Liver (tissue), 9 donors: ENCODE measurements around the gene ANKMY2. TPM values are rescaled to one million over a fixed set of nuclear protein-coding genes. Genes with fewer than 3 reads are reported as not detected.

Experiments used
- DNase-seq: peaks from one replicate; pipeline ENCODE4 v3.0.0-alpha.2; 2017; ENCODE audit warnings: low spot score
- H3K27ac ChIP-seq, 2 donors: one replicate each; pipeline ENCODE4 v1.7.0; 2013; ENCODE audit warnings: inconsistent platforms in 2 of 2, low read length in 2 of 2, control low read depth in 1 of 2, low read depth in 1 of 2, mild to moderate bottlenecking in 1 of 2
- H3K27me3 ChIP-seq, 4 donors: one replicate each; pipeline versions ENCODE4 v1.6.1 to v1.7.0; 2013; ENCODE audit warnings: low read length in 3 of 4, inconsistent platforms in 1 of 4, mild to moderate bottlenecking in 1 of 4, moderate library complexity in 1 of 4; ENCODE audit not compliant: control insufficient read depth in 4 of 4, insufficient read depth in 4 of 4
- H3K36me3 ChIP-seq, 4 donors: one replicate each; pipeline versions ENCODE4 v1.6.1 to v1.7.0; 2013; ENCODE audit warnings: low read length in 3 of 4, mild to moderate bottlenecking in 3 of 4, low read depth in 1 of 4, moderate library complexity in 1 of 4; ENCODE audit not compliant: control insufficient read depth in 4 of 4, insufficient read depth in 3 of 4
- H3K4me1 ChIP-seq, 4 donors: one replicate each; pipeline versions ENCODE4 v1.6.1 to v1.7.0; 2013; ENCODE audit warnings: low read length in 3 of 4, mild to moderate bottlenecking in 3 of 4, moderate library complexity in 1 of 4; ENCODE audit not compliant: control insufficient read depth in 4 of 4, insufficient read depth in 4 of 4
- H3K4me3 ChIP-seq, 3 donors: one replicate each; pipeline versions ENCODE4 v1.6.1 to v1.7.0; 2013; ENCODE audit warnings: low read length in 3 of 3, control low read depth in 1 of 3, low read depth in 1 of 3, mild to moderate bottlenecking in 1 of 3
- H3K9ac ChIP-seq, 2 donors: one replicate each; pipeline ENCODE4 v1.7.0; 2013; ENCODE audit warnings: low read length in 2 of 2, mild to moderate bottlenecking in 2 of 2, moderate library complexity in 2 of 2, control low read depth in 1 of 2, low read depth in 1 of 2
- H3K9me3 ChIP-seq, 4 donors: one replicate each; pipeline versions ENCODE4 v1.6.1 to v1.7.0; 2013; ENCODE audit warnings: low read length in 3 of 4; ENCODE audit not compliant: control insufficient read depth in 4 of 4
- ATF3 ChIP-seq: IDR thresholded peaks from 2 replicates; pipeline ENCODE4 v1.6.1; 2016; ENCODE audit warnings: antibody characterized with exemption
- CTCF ChIP-seq: fragments of 150-350 bp; IDR thresholded peaks from 2 replicates; pipeline ENCODE4 v1.5.1; 2017; ENCODE audit warnings: improper control_type of control experiment, low read depth, low read length; ENCODE audit not compliant: missing input control
- EGR1 ChIP-seq, 2 donors: IDR thresholded peaks; 2 replicates each; pipeline ENCODE4 v1.6.1; 2016 to 2018; ENCODE audit warnings: antibody characterized with exemption in 2 of 2, low read depth in 2 of 2
- FOXA1 ChIP-seq: IDR thresholded peaks from 2 replicates; pipeline ENCODE4 v1.6.1; 2016; ENCODE audit warnings: antibody characterized with exemption
- FOXA2 ChIP-seq: IDR thresholded peaks from 2 replicates; pipeline ENCODE4 v1.6.1; 2016; ENCODE audit warnings: antibody characterized with exemption
- GABPA ChIP-seq, 2 donors: IDR thresholded peaks in 1 of 2; conservative IDR thresholded peaks in 1 of 2; 2 replicates each; pipeline ENCODE4 v1.6.1; 2016; ENCODE audit warnings: antibody characterized with exemption in 2 of 2, mild to moderate bottlenecking in 1 of 2, moderate library complexity in 1 of 2
- HNF4A ChIP-seq, 2 donors: conservative IDR thresholded peaks; 2 replicates each; pipeline ENCODE4 v1.6.1; 2016; ENCODE audit warnings: antibody characterized with exemption in 2 of 2, mild to moderate bottlenecking in 2 of 2
- HNF4G ChIP-seq: IDR thresholded peaks from 2 replicates; pipeline ENCODE4 v1.6.1; 2016; ENCODE audit warnings: antibody characterized with exemption
- JUND ChIP-seq, 2 donors: IDR thresholded peaks; 2 replicates each; pipeline ENCODE4 v1.6.1; 2016; ENCODE audit warnings: antibody characterized with exemption in 2 of 2
- MAX ChIP-seq: IDR thresholded peaks from 2 replicates; pipeline ENCODE4 v1.6.1; 2016; ENCODE audit warnings: antibody characterized with exemption
- NR2F2 ChIP-seq: IDR thresholded peaks from 2 replicates; pipeline ENCODE4 v1.6.1; 2016; ENCODE audit warnings: antibody characterized with exemption
- RAD21 ChIP-seq, 2 donors: IDR thresholded peaks; 2 replicates each; pipeline ENCODE4 v1.6.1; 2016; ENCODE audit warnings: antibody characterized with exemption in 2 of 2, mild to moderate bottlenecking in 2 of 2
- REST ChIP-seq: IDR thresholded peaks from 2 replicates; pipeline ENCODE4 v1.6.1; 2016; ENCODE audit warnings: antibody characterized with exemption, mild to moderate bottlenecking
- RXRA ChIP-seq, 2 donors: IDR thresholded peaks; 2 replicates each; pipeline ENCODE4 v1.6.1; 2017 to 2018; ENCODE audit warnings: antibody characterized with exemption in 2 of 2, mild to moderate bottlenecking in 1 of 2
- SP1 ChIP-seq: IDR thresholded peaks from 2 replicates; pipeline ENCODE4 v1.6.1; 2018; ENCODE audit warnings: antibody characterized with exemption, mild to moderate bottlenecking
- TAF1 ChIP-seq: conservative IDR thresholded peaks from 2 replicates; pipeline ENCODE4 v1.6.1; 2016; ENCODE audit warnings: antibody characterized with exemption, mild to moderate bottlenecking
- YY1 ChIP-seq: IDR thresholded peaks from 2 replicates; pipeline ENCODE4 v1.6.1; 2016; ENCODE audit warnings: antibody characterized with exemption, mild to moderate bottlenecking
- WGBS: extraction: QIAGEN DNeasy Blood & Tissue Kit; methylation state at CpG from one replicate; pipeline ENCODE4 v1.1.7; 2013; 5-methylcytosine and 5-hydroxymethylcytosine counted together
- polyA plus RNA-seq, 2 donors: library from polyadenylated mRNA; stranded (reverse) in 1 of 2; unstranded in 1 of 2; fragments of 200-250 nt in 1 of 2; fragments of >200 nt in 1 of 2; fragmentation: Nextera tagmentation in 1 of 2; extraction: Ambion mirVana in 1 of 2; gene quantifications; one replicate each; pipeline versions ENCODE4 v1.2.1 to v1.2.3, GENCODE V29; 2013 to 2015
- total RNA-seq, 2 donors: library from RNA; depleted of rRNA; stranded (reverse); fragments of >200 nt; gene quantifications; one replicate each; pipeline ENCODE4 v1.2.3, GENCODE V29; 2014
- donor health status: healthy.
- donor health status: healthy.
- donor health status: healthy.
- donor health status: healthy.
- donor health status: healthy.

The ANKMY2 gene
- total and polyA plus RNA-seq, 4 donors, result 2.7 to 11.4 (median 5.4) TPM

GRCh38 chr7:16669581-16669980, 24.0 kb upstream of the ANKMY2 start:
- TF ChIP-seq HNF4G (no peak), EGR1 (IDR thresholded peaks at IDR 0.05; ENCODE audit: low read depth in 2 of 2) (no peak), NR2F2 (no peak), ATF3 (no peak), CTCF (no peak), MAX (no peak), GABPA (IDR thresholded peaks at IDR 0.05 in 1 of 2, conservative IDR thresholded peaks at IDR 0.05 in 1 of 2) (no peak), SP1 (no peak), YY1 (no peak), FOXA2 (no peak)
- no peak for DNase-seq
- no peak overlapping the region for H3K27ac ChIP-seq
- 97% methylated on average over 2 of the region's 2 CpGs for WGBS
- H3K36me3 ChIP-seq, result peaks cover 0 to 1% (median 0%) of the 10 kb centered on the region in 4 donors
- no peak overlapping the region for H3K4me3 ChIP-seq
- H3K27me3 ChIP-seq, result no peaks in the 10 kb centered on the region
- H3K4me1 ChIP-seq, result no peaks in the 10 kb centered on the region
- no peak overlapping the region for H3K9ac ChIP-seq
- no peaks in the 10 kb centered on the region for H3K9me3 ChIP-seq

GRCh38 chr7:16668978-16669377, 23.4 kb upstream of the ANKMY2 start:
- WGBS, result 98% methylated on average over 5 of the region's 5 CpGs
- Histone ChIP-seq H3K27me3 (no peaks in the 10 kb centered on the region), H3K36me3 (no peaks in the 10 kb centered on the region), H3K4me3 (no peak overlapping the region), H3K27ac (no peak overlapping the region), H3K9ac (no peak overlapping the region), H3K9me3 (no peaks in the 10 kb centered on the region), H3K4me1 (no peaks in the 10 kb centered on the region)
- no peak for DNase-seq
- no peak for TF ChIP-seq RAD21 (IDR thresholded peaks at IDR 0.05)
- no peak for TF ChIP-seq REST
- no peak for TF ChIP-seq SP1
- TF ChIP-seq EGR1 (IDR thresholded peaks at IDR 0.05; ENCODE audit: low read depth in 2 of 2), result no peak
- no peak for TF ChIP-seq JUND (IDR thresholded peaks at IDR 0.05)
- no peak for TF ChIP-seq MAX
- no peak for TF ChIP-seq RXRA (IDR thresholded peaks at IDR 0.05)
- TF ChIP-seq HNF4A (conservative IDR thresholded peaks at IDR 0.05), result no peak
- TF ChIP-seq HNF4G, result no peak
- no peak for TF ChIP-seq FOXA1
- TF ChIP-seq ATF3, result no peak
- no peak for TF ChIP-seq YY1
- TF ChIP-seq FOXA2, result no peak
- TF ChIP-seq GABPA (IDR thresholded peaks at IDR 0.05 in 1 of 2, conservative IDR thresholded peaks at IDR 0.05 in 1 of 2), result no peak
- TF ChIP-seq TAF1, result no peak
